Progenitor cell of endocrine pancreas (in vitro differentiated cells): ENCODE results near the gene GFRA1. TPM values are rescaled to one million over a fixed set of nuclear protein-coding genes. Genes with fewer than 3 reads are reported as not detected.

Experiments used
- DNase-seq: peaks from one replicate; pipeline ENCODE4 v3.0.0; 2021; ENCODE audit warnings: low spot score; ENCODE audit not compliant: unreplicated experiment
- H3K27ac Mint-ChIP-seq: 2 replicates; pipeline ENCODE4 v1.8.0; 2021; ENCODE audit warnings: mild to moderate bottlenecking, moderate library complexity, mixed read lengths
- H3K27me3 Mint-ChIP-seq: 2 replicates; pipeline ENCODE4 v1.8.0; 2021; ENCODE audit warnings: mixed read lengths
- H3K36me3 Mint-ChIP-seq: 2 replicates; pipeline ENCODE4 v1.8.0; 2022; ENCODE audit warnings: mixed read lengths; ENCODE audit not compliant: insufficient read depth
- H3K4me1 Mint-ChIP-seq: 2 replicates; pipeline ENCODE4 v1.8.0; 2021; ENCODE audit warnings: low read depth, mixed read lengths
- H3K4me3 Mint-ChIP-seq: 2 replicates; pipeline ENCODE4 v1.8.0; 2021; ENCODE audit warnings: low read depth, mild to moderate bottlenecking, moderate library complexity, mixed read lengths
- H3K9me3 Mint-ChIP-seq: 2 replicates; pipeline ENCODE4 v1.8.0; 2021; ENCODE audit warnings: low read depth, mixed read lengths
- total RNA-seq: library from RNA; stranded (reverse); gene quantifications from 2 replicates; pipeline ENCODE4 v1.2.1, GENCODE V29; 2021
- TF ChIP-seq, protein P1 (sequence below): fragments of 200-600 bp; sonication (generic); IDR thresholded peaks from one replicate; pipeline ENCODE4 v1.5.0; 2021; ENCODE audit warnings: antibody characterized with exemption, mild to moderate bottlenecking; ENCODE audit not compliant: unreplicated experiment

Gene GFRA1
- total RNA-seq, 1 donor from 2014 or later, result 8.7 TPM

DNA sequence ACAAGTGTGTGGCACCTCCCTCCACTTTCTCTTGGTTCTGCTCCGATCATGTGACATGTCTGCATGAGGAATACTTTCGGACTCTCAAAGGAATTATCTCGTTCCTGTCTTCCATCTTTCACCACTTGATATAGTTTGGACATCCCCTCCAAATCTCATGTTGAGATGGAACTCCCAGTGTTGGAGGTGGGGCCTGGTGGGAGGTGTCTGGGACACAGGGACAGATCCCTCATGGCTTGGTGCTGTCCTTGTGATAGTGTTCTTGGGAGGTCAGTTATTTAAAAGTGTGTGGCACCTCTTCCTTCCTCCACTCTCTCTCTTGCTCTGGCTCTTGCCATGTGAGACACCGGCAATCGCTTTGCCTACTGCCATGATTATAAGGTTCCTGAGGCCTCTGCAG lies 166.4 kb downstream of the GFRA1 start:
- TF ChIP-seq, protein P1, sequence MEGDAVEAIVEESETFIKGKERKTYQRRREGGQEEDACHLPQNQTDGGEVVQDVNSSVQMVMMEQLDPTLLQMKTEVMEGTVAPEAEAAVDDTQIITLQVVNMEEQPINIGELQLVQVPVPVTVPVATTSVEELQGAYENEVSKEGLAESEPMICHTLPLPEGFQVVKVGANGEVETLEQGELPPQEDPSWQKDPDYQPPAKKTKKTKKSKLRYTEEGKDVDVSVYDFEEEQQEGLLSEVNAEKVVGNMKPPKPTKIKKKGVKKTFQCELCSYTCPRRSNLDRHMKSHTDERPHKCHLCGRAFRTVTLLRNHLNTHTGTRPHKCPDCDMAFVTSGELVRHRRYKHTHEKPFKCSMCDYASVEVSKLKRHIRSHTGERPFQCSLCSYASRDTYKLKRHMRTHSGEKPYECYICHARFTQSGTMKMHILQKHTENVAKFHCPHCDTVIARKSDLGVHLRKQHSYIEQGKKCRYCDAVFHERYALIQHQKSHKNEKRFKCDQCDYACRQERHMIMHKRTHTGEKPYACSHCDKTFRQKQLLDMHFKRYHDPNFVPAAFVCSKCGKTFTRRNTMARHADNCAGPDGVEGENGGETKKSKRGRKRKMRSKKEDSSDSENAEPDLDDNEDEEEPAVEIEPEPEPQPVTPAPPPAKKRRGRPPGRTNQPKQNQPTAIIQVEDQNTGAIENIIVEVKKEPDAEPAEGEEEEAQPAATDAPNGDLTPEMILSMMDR, result no peak
- Mint-ChIP-seq H3K4me1 (peaks cover 15% of the 10 kb centered on the region), H3K4me3 (no peak overlapping the region), H3K36me3 (no peaks in the 10 kb centered on the region), H3K9me3 (peaks cover 4% of the 10 kb centered on the region), H3K27ac (no peak overlapping the region), H3K27me3 (no peaks in the 10 kb centered on the region)
- DNase-seq, result no peak

DNA sequence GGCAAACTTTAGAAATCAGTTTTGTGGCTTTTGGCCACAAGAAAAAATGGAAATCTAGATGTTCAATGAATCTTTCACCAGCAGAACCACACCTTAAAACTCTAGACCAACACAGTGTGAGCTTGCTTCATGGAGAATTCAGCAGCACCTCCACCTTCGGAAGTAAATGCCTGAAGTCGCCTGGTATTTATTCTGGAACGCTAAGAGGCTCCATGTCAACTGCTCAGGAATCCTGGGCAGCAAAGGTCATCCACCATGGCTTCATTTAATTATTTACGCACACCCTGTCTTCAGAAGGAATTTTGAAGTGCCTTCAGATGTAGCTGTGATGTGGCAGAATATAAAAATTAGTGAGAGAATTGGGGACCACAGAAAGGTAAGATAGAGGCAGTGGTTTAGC lies 167.7 kb downstream of the GFRA1 start:
- Mint-ChIP-seq H3K9me3 (peaks cover 4% of the 10 kb centered on the region), H3K36me3 (no peaks in the 10 kb centered on the region), H3K27me3 (no peaks in the 10 kb centered on the region), H3K4me1 (peaks cover 15% of the 10 kb centered on the region), H3K27ac (no peak overlapping the region), H3K4me3 (no peak overlapping the region)
- TF ChIP-seq, protein P1, result no peak
- no peak for DNase-seq

DNA sequence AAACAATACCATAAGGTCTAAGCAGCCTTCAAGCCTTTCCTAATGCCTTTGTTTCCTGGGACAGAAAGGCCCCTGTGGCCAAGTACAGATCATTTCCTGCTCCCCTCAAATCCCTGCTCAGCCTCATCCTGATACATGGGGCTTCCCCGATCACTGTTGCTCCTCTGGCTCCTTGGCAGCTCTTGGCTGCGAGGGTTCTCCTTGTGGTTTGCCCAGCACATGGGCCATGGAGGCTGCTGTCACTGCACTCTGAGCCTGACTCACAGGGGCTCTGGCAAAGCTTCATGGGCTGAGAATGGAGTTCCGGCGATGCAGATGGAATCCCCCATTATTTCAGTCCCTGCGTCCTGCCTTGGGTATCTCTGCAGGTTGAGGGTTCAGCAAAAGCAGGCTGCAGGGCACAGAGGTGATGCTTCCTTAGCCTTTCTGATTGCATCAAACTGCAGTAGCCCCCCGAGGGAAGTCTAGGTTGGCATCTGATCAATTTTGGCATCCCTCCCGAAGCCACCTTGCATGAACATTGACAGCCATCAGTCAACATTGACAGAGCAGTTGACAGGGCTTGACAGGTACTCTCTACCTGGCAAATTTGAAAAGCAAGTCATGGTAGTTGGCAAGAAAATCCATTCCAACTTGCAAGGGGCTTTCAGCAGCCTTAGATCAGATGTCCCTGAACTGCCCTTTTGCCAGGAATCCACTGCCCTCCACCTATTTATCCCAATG lies 168.6 kb downstream of the GFRA1 start:
- TF ChIP-seq, protein P1, result no peak
- DNase-seq, result no peak
- no peaks in the 10 kb centered on the region for H3K27me3 Mint-ChIP-seq
- peaks cover 4% of the 10 kb centered on the region for H3K9me3 Mint-ChIP-seq
- no peaks in the 10 kb centered on the region for H3K36me3 Mint-ChIP-seq
- no peak overlapping the region for H3K27ac Mint-ChIP-seq
- H3K4me3 Mint-ChIP-seq, result no peak overlapping the region
- peaks cover 15% of the 10 kb centered on the region for H3K4me1 Mint-ChIP-seq

DNA sequence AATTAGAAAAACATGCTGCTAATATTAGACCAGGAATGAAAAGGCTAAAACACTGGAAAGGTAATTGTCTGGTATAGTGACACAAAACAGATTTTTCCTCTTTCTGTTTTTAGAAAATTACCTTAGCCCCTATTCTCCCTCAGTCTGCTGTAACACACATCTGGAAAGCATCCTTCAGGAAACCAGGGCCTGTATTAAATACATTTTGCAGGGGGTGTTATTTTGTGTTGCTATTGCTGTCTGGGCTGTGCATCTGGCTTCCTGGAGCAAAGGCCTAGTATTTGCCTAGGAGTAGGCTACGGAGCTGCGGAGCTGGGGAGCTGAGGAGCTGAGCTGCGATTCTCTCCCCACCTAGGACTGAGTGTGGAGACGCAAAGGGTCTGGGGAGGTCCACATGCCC lies 169.3 kb downstream of the GFRA1 start:
- TF ChIP-seq, protein P1, result no peak
- H3K36me3 Mint-ChIP-seq, result no peaks in the 10 kb centered on the region
- H3K9me3 Mint-ChIP-seq, result peaks cover 4% of the 10 kb centered on the region
- H3K4me1 Mint-ChIP-seq, result peaks cover 12% of the 10 kb centered on the region
- DNase-seq, result no peak
- no peak overlapping the region for H3K27ac Mint-ChIP-seq
- no peaks in the 10 kb centered on the region for H3K27me3 Mint-ChIP-seq
- H3K4me3 Mint-ChIP-seq, result no peak overlapping the region

DNA sequence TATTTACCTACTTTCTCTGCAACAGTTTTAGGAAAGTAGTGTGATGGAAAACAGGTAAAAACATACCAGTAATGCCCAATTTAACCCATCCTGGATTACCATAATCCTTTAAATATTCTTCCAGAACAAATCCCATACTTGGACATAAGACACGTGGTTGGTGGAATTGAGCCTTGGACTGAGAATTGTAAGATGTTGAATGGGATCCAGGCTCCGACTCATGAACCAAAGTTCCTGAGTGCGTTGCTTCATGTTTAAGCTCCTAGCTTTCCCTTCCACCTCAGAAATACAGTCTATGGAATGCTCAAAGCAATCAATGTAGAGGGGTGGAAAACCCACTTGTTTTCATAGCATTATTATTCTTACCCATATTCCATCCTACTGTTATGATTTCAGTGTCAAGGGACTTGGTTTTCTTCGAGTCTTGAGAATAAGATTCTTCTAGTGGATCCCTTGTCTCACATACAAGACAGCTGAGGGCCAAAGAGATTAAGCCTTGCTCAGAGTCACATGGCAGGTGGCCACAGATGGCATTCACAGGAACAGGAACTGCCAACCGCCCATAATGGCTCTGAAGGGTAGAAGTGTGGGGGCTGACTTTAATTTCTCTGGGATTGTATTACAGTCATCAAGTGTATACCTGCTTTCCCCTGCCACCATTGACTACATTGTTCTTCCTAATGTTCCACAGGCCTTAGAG lies 171.2 kb downstream of the GFRA1 start:
- no peak for DNase-seq
- no peak overlapping the region for H3K4me3 Mint-ChIP-seq
- H3K27ac Mint-ChIP-seq, result no peak overlapping the region
- peaks cover 3% of the 10 kb centered on the region for H3K9me3 Mint-ChIP-seq
- TF ChIP-seq, protein P1, result no peak
- H3K27me3 Mint-ChIP-seq, result no peaks in the 10 kb centered on the region
- H3K4me1 Mint-ChIP-seq, result peaks cover 5% of the 10 kb centered on the region
- no peaks in the 10 kb centered on the region for H3K36me3 Mint-ChIP-seq
